ENCODE results near the gene ROBO1.

The ROBO1 gene

GRCh38 chr3:78569804-78570203 lies 1198.0 kb downstream of the ROBO1 start:
- DNase-seq: no peak

GRCh38 chr3:78565712-78566111 lies 1202.1 kb downstream of the ROBO1 start:
- no peak for DNase-seq

GRCh38 chr3:78562328-78562727 lies 1205.5 kb downstream of the ROBO1 start:
- DNase-seq: no peak

All from RPMI8226 (cell line).